GM21529 (cell line): ENCODE results near the gene CCNY.
"Not testable (repeated sequence)": the region's sequence is repeated elsewhere in the genome, so short reads cannot be mapped to it uniquely, and the experiment has no call there.

Experiments used
- ATAC-seq: cut with Tn5 transposase; IDR thresholded peaks from one replicate; pipeline ENCODE4 v1.9.1; 2021; ENCODE audit not compliant: unreplicated experiment

CCNY gene

DNA sequence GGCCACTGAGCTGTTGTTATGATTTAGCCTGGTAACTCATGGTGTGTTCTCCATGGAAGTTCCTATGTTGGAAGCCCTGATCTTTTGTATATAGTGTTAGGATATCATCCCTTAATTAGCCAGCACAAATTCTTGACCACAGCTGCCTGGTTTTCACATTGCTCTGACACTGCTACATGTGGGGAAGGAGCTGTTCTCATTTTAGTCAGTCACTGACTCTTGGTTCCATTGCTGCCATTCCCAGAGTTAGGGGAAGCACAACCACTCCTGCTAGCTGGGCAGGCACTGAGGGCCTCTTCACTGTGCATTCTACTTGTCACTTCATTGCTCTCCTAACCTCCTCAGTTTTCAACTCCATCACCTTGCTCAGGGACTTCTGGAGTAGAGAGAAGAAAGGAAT is 170.4 kb downstream of the CCNY start:
- ATAC-seq = peak; percentile 56

DNA sequence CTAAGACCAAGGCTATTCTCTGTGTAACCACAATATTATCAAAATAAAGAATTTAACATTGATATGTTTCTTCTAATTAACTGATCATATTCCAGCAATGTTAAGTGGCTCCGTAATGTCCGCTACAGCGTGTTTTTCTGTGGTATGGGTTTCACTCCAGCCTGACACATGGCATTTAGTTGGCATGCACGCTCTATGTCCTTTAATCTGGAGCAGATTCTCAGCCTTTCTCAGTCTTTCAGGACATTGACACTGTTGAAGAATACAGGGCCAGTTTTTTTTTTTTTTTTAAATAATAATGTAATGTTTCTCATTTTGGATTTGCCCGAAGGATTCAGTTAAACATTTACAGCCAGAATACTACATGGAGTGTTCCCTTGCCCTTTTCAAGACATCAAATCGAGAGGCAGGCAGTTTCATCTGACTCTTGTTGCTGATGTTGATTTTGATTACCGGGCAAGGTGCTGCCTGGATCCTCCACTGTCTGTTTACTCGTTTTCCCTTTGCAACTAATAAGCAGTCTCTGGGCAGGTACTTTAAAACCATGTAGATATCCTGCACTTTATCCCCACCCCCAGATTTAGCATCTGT is 171.3 kb downstream of the CCNY start:
- ATAC-seq = no peak

DNA sequence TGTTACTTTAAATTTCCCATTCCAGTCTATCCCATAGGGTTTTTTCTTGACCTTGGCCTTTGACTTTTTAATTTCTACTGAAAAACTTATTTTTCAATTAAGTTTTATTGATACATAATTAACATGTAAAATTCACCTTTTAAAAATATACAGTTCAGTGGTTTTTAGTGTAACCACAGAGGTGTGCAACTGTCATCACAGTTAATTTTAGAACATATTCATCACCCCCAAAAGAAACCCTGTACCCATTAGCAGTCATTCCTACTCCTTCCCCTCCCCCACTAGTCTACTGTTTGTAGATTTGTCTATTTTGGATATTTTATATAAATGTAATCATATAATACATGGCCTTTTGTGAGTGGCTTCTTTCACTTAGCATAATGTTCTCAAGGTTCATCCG is 172.3 kb downstream of the CCNY start:
- ATAC-seq = no peak

DNA sequence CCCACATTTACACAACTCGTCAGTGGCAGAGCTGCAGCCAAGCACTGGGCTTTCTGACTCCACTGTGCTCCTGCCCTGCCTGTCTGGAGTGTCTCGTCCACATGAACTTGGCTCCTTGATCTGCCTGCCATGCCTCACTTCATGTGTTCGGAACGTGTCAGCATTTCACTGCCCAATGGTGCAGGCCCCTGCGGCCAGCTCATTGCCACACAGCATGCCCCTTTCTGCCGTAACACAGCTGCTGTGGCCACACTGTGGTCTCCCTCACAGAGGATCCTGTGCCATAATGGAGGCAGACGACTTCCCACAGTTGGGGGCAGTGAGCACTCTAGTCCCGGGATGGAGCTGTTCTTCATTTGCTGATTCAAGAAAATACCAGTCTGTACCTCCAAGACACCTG is 174.6 kb downstream of the CCNY start:
- ATAC-seq = no peak

DNA sequence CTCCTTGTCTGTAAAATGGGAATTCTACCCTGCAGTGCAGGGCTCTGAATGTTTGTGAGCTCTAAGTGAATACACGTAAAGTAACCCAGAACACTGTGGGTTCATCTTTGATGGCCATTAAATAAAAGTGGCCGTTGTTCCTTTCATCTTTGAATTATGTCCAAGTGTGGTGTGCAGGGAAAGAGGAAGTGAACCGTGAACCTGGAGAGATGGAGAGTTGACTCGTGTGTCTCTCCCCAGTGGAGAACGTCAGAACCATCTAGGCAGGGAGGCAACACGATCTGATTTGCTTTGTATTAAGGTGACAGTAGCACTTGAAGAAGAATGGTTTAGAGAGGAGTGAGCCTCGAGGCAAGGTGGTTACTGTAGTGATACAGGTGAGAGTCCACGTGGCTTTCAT is 175.3 kb downstream of the CCNY start:
- ATAC-seq = no peak

- no peak for ATAC-seq
Measured at GRCh38 chr10:35516102-35516670, 179.9 kb downstream of the CCNY start.

DNA sequence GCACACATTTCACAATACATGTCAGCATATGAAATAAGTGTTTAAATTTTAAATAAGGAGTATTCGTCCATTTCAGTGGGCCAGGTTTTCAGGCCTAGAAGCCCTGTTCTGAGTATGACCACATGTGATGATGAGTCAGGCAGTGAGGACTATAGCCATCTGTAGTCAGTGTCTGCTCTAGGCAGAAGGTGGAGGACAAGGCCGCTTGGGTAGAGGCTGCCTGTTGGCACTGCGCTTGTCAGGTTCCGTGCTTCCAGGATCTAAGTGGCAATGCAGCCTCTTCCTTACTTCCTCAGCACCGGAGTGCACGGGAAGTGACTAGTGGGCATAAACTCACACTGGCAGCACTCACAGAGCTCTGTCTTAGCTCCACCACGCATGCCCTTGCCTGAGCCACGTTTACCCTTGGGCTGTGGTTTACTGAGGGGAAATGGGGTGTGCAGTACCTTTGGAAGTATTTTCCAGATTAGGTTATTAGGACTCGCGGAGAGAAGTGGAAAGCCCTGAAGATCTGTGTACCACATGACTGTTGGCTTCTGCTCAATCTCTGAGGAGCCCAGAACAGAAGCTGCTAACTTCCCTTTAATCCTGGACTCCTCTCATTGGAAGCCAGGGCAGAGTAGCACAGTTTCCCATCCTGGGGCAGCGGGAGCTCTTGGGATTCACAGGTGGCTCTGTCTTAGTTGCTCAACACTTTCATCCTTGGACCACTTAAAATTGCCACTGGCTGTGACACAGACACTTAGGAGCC is 181.3 kb downstream of the CCNY start:
- ATAC-seq = no peak

- not testable (repeated sequence) for ATAC-seq
Measured at GRCh38 chr10:35518187-35518586, 181.9 kb downstream of the CCNY start.

GRCh38 chr10:35520996-35521395 is 184.7 kb downstream of the CCNY start:
- ATAC-seq = no peak

DNA sequence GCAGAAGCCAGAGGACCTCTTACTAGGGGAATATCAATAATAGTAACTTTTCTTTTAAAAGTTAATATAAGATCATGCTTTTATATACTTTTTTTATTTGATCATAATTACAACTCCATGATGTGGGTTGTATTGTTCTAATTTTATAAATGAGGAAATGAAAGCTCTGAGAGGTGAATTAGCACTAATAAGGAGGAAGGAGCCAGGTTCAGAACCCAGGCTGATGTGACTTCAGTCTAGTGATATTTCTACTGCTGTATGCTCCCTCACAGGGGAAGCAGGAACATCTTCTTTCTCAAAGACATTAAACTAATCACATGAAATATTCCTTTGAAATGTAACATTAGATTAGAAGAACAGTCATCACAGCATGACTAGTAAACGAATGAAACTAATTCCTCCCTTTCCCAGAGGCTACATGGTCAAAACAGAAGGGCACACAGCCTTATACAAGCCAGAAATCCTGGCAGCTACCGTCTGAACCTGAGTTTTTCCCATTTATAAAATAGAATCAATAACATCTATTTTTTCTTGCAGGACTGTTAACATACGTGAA is 187.4 kb downstream of the CCNY start:
- ATAC-seq = peak; percentile 64

GRCh38 chr10:35526746-35527145 is 190.4 kb downstream of the CCNY start:
- ATAC-seq = no peak

DNA sequence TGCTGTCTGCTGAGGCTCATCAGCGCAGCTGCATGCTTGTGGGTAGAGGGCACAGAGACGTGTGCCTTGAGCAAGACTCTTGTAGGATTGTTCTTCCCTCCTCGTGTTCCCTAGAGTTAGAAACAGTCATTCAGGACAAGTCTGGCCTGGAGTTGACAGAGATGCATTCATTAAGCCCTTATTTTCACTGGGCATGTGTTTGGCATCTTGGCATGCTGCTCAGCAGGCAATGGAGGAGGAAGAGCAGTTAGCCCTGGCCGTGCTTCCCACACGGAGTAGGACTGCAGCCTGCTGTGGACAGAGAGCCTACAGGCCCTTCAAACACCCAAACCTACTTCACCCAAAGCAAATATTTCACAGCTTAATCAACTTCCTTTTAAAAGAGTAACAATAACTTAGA is 195.8 kb downstream of the CCNY start:
- ATAC-seq = no peak

GRCh38 chr10:35533565-35533964 is 197.3 kb downstream of the CCNY start:
- no peak for ATAC-seq

DNA sequence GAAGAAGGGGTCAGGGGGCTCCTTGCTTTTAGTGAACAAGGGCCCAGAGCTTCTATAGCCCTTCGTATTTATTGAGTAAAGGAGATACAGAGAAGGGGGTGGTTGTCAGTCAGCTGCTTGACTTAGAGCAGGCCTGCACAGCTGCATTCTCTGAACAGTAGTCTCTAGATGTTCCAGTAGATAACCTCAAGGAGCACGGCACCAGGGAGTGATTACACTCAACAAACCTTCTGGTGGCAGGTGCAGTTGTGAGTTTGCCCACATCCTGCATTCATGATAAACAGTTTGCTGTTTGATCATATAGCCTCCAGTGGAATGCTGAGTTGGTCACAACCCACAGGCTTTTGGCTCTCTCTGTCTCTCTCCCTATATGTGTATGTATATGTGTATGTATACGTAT is 198.8 kb downstream of the CCNY start:
- no peak for ATAC-seq

GRCh38 chr10:35536789-35537188 is 200.5 kb downstream of the CCNY start:
- no peak for ATAC-seq

GRCh38 chr10:35537925-35538324 is 201.6 kb downstream of the CCNY start:
- ATAC-seq = not testable (repeated sequence)

DNA sequence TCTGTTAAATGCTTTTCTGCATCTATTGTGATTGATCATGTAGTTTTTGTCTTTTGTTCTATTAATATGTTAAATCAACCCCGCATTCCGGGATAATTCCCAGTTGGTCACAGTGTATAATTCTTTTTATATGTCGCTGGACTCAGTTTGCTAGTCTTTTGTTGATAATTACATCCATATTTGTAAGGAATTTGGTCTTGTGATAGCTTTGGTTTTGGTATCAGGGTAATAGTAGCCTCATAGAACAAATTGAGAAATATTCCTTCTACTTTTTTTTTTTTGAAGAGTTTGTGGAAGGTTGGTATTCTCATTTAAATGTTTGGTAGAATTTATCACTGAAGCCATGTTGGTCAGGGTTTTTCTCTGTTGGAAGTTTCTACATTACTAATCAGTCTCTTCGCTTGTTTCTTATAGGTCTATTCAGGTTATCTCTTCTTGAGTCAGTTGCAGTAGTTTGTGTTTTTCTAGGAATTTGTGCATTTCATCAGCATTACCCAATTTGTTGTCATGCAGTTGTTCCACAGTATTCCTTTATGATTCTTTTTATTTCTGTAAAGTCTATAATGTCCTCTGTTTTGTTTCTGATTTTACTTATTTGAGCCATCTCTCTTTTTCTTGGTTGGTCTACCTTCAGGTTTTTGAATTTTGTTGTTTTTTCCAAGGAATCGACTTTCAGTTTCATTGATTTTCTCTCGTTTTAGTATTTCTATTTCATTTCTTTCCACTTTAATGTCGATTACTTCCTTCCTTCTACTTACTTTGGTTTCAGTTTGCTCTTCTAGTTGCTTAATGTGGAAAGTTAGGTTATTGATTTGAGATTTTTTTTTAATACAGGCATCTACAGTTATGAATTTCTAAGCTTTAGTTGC is 204.2 kb downstream of the CCNY start:
- ATAC-seq = no peak

DNA sequence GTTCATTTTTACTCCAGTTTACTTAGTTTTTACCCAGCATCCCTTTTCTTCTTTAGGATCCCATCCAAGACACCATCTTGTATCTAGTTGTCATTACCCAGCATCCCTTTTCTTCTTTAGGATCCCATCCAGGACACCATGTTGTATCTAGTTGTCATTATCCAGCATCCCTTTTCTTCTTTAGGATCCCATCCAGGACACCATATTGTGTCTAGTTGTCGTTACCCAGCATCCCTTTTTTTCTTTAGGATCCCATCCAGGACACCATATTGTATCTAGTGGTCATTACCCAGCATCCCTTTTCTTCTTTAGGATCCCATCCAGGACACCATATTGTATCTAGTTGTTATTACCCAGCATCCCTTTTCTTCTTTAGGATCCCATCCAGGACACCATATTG is 205.4 kb downstream of the CCNY start:
- ATAC-seq = no peak

DNA sequence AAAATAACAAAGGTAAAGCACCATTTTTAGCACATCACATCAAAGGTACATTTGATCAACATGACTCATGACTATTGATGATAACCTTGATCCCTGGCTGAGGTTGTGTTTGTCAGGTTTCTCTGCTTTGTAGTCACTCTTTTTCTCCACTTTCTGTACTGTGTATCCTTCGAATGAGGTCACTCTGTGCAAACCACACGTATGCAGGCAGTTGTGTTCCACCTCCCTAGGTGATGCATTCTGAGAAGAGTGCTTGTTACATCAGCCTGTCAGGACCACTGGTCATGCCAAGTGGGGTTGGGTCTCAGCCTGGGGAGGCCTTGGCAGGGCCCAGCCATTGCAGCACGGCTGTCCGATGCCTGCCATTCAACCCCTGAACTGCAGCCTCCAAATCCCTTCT is 206.0 kb downstream of the CCNY start:
- ATAC-seq = no peak

- no peak for ATAC-seq
Measured at GRCh38 chr10:35545079-35545657, 208.9 kb downstream of the CCNY start.
